B cell (primary cell): Measurements from ENCODE around the gene KNSTRN.

Experiments used
- EZH2 ChIP-seq: IDR thresholded peaks from 2 replicates; pipeline ENCODE4 v1.6.1; 2012; ENCODE audit warnings: borderline replicate concordance, low read depth, mild to moderate bottlenecking, moderate library complexity, low read length; ENCODE audit not compliant: insufficient read depth, poor library complexity, severe bottlenecking
- TF ChIP-seq, protein P1 (sequence below): fragments of 200-600 bp; IDR thresholded peaks from one replicate; pipeline ENCODE4 v1.8.0; 2022; ENCODE audit warnings: antibody characterized with exemption, mild to moderate bottlenecking

DNA sequence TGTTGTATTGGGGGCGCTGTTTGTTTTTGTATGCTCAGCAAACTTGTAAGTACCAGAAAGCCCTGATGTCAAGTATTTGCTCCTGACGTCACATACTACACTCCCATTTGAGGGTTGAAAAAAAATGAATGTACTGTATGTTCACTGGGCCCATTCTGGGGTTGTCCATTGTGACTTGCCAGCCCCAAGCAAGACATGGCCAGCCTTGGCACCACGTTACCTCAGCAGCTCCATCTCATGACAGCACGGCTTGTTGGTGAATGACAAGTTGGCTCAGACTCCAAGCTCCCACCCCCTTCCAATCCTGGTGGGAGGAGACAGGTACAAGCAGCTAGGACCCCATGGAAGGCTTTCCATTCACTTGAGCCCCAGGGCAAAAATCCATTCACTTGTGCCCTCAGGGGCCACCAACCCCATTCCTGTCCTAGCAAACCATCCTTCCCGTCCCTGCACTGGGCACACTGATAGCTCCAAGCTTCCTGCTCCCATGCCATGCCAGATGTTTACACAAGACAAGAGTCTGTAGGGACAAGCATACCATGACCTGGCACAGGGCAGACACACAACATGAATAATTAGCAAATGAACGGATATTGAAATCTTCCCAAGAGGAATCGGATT is 30.1 kb upstream of the KNSTRN start:
- TF ChIP-seq, protein P1, sequence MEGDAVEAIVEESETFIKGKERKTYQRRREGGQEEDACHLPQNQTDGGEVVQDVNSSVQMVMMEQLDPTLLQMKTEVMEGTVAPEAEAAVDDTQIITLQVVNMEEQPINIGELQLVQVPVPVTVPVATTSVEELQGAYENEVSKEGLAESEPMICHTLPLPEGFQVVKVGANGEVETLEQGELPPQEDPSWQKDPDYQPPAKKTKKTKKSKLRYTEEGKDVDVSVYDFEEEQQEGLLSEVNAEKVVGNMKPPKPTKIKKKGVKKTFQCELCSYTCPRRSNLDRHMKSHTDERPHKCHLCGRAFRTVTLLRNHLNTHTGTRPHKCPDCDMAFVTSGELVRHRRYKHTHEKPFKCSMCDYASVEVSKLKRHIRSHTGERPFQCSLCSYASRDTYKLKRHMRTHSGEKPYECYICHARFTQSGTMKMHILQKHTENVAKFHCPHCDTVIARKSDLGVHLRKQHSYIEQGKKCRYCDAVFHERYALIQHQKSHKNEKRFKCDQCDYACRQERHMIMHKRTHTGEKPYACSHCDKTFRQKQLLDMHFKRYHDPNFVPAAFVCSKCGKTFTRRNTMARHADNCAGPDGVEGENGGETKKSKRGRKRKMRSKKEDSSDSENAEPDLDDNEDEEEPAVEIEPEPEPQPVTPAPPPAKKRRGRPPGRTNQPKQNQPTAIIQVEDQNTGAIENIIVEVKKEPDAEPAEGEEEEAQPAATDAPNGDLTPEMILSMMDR, result no peak
- TF ChIP-seq EZH2, result no peak
